Activated CD8-positive, alpha-beta memory T cell treated with anti-CD3 and anti-CD28 coated beads for 36 hours (primary cell): ENCODE measurements around the gene ZDHHC1. TPM values are rescaled to one million over a fixed set of nuclear protein-coding genes. Genes with fewer than 3 reads are reported as not detected.
"Not testable (repeated sequence)": the region's sequence is repeated elsewhere in the genome, so short reads cannot be mapped to it uniquely, and the experiment has no call there.

Source experiments
- CTCF ChIA-PET: fragments of 350-600 bp; sonication (Branson Sonifier 250); formaldehyde crosslinking; loops from one replicate; lab custom pipeline; 2021; ENCODE audit warnings: antibody characterized with exemption; lab: Charles Lee
- POLR2A ChIA-PET: fragments of 350-600 bp; sonication (Branson Sonifier 250); formaldehyde crosslinking; loops from one replicate; lab custom pipeline; 2021; ENCODE audit warnings: antibody characterized with exemption; lab: Charles Lee
- total RNA-seq, 2 experiments: library from RNA; stranded (reverse); gene quantifications; one replicate each; pipeline ENCODE4 v1.2.3, GENCODE V29; 2021

The ZDHHC1 gene
- total RNA-seq, 2 experiments from 2014 or later, result 1.0 to 1.1 TPM

- POLR2A ChIA-PET, result no interaction called here
- CTCF ChIA-PET, result no interaction called here
Observed at GRCh38 chr16:67424261-67424615, 8.0 kb upstream of the ZDHHC1 start.

- ChIA-PET CTCF (no interaction called here), POLR2A (no interaction called here)
Observed at GRCh38 chr16:67423611-67424260, 7.5 kb upstream of the ZDHHC1 start.

DNA sequence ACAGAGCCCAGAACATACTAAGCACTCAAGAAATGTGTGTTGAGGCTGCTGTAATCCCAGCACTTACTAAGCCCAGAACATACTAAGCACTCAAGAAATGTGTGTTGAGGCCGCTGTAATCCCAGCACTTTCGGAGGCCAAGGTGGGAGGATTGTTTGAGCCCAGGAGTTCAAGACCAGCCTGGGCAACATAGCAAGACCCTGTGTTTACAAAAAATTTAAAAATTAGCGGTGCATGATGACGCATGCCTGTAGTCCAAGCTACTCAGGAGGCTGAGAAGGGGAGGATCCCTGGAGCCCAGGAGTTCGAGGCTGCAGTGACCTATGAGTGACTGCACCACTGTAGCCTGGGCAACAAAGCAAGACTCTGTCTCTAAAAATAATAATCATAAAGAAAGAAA lies 6.7 kb upstream of the ZDHHC1 start:
- ChIA-PET CTCF (interaction anchor here (0.5 kb wide), 1 partner anchor 101 kb away, joined by 3 read pairs; no protein-coding TSS in a partner anchor), POLR2A (interaction anchor here (0.5 kb wide), 1 partner anchor 50 kb away, joined by 4 read pairs; no protein-coding TSS in a partner anchor)

DNA sequence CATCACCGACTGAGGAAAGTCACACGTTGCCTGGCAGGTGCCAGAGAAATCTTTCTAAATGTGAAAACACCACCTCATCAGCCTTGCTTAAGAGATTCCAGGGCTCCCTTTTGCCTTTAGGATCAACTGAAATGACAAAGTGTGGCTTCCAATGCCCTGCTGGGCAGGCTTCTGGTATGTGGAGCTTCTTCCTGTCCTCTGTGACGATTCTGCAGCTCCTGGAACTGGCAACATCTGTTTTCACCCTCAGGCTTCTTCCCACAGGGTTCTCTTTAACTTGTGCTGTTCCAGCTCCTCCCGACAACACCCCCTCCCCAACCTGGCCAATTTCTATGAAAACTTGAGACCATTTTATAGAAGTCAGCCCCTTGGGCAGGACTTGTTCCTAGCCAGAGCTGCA lies 4.8 kb upstream of the ZDHHC1 start:
- ChIA-PET CTCF (interaction anchor here (0.9 to 1.1 kb wide), 2 partner anchors 21 to 25 kb away, joined by 5 read pairs; no protein-coding TSS in a partner anchor), POLR2A (no interaction called here)

DNA sequence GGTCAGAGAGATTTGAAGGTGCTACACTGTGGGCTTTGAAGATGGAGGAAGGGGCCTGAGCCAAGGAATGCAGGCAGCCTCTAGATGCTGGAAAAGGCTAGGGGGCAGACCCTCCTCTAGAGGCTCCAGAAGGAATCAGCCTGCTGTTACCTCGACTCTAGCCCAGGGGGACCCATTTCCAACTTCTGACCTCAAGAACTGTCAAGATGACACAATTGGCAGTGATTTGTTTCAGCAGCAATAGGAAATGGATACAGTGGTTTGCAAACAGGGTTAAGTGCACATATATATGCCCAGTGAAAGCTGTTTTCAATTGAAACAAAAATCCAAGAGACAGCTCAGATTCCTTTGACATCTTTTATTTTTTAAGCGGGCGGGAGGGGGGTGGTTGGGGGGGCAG lies 3.7 kb upstream of the ZDHHC1 start:
- ChIA-PET CTCF (no interaction called here), POLR2A (no interaction called here)

DNA sequence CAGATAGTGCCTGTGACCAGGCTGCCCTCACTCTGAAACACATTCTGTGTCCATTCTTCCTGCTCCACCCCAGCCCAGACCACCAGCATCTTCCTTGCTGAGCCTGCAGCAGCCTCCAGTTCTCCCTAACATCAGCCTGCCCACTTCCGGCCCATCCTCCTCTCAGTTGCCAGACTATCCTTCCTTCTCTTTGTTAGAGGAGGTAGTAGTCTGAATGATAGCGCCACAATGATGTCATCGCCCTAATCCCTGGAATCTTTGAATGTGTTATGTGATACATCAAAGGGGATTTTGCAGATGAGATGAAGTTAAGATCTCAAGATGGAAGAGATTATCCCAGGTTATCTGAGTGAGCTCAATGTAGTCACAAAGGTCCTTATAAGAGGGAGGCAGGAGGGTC lies 3.2 kb upstream of the ZDHHC1 start:
- ChIA-PET CTCF (no interaction called here), POLR2A (no interaction called here)

- ChIA-PET CTCF (interaction anchor here (1.6 to 3.5 kb wide), 2 partner anchors 11 to 48 kb away, joined by 3 to 18 read pairs; no protein-coding TSS in a partner anchor), POLR2A (no interaction called here)
Observed at GRCh38 chr16:67417333-67418061, 1.2 kb upstream of the ZDHHC1 start.

DNA sequence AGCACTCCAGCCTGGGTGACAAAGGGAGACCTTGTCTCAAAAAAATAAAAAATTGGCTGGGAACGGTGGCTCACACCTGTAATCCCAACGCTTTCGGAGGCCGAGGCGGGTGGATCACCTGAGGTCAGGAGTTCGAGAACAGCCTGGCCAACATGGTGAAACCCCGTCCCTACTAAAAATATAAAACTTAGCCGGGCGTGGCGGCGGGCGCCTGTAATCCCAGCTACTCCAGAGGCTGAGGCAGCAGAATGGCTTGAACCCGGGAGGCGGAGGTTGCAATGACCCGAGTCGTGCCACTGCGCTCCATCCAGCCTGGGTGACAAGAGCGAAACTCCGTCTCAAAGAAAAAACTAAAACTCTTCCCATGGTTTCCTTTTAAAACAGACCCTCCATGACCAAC lies 856 bp downstream of the ZDHHC1 start:
- POLR2A ChIA-PET, result not testable (repeated sequence)
- CTCF ChIA-PET, result interaction anchor here (3.5 kb wide), 1 partner anchor 13 kb away, joined by 18 read pairs; no protein-coding TSS in a partner anchor

DNA sequence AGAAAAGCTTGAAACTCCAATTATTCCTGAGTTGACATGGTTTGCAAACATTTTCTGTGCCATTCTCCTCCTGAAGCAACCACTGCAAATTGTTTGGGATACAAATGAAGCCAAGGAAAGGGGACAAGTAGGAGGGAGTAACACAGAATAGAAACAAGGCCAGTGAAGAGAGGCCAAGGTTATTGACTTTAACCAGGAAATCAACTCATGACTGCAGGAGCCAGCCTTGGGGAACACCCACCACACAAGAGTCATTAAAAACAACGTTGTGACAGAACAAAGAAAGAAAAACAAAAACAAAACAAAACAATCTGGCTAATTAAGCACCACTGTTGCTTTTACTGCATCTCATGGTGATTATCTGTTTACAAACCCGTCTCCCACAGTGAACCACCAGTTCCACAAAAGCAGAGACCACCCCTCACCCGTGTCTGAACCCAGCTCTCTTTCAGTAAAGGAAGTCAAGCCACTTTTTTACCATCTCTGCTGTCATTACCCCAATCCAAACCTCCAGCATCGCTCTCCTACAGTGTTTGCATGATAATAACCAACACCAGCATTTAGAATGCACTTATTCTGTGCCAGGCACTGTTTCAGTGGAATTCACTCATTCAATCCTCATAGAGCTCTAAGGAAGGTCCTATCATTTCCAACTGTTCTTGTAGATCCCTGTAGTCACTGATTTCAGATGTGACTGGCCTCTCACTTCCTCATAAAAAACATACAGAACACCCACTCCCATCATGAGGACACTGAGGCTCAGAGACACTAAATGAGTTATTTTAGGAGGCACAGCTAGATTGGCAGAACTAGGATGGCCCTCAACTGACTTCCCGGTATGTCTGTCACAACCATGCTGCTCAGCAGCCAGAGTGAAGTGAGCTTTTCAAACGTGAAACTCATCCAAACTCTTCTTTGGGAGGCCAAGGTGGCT lies 2.0 kb downstream of the ZDHHC1 start:
- CTCF ChIA-PET, result interaction anchor here (0.7 kb wide), 1 partner anchor 13 kb away, joined by 5 read pairs; no protein-coding TSS in a partner anchor
- POLR2A ChIA-PET, result interaction anchor here (0.6 kb wide), 2 partner anchors 144 to 329 kb away, joined by 3 to 9 read pairs; no protein-coding TSS in a partner anchor

- CTCF ChIA-PET, result interaction anchor here (1.2 to 1.4 kb wide), 3 partner anchors 12 to 53 kb away, joined by 3 to 4 read pairs (median 3); no protein-coding TSS in a partner anchor
- POLR2A ChIA-PET, result no interaction called here
Observed at GRCh38 chr16:67412294-67412693, 4.0 kb downstream of the ZDHHC1 start.

GRCh38 chr16:67411339-67411738 lies 4.9 kb downstream of the ZDHHC1 start:
- POLR2A ChIA-PET, result no interaction called here

GRCh38 chr16:67409631-67410030 lies 6.6 kb downstream of the ZDHHC1 start:
- ChIA-PET POLR2A (no interaction called here), CTCF (interaction anchor here (1.0 kb wide), 1 partner anchor 19 kb away, joined by 3 read pairs; no protein-coding TSS in a partner anchor)

More at GRCh38 chr16:67411339-67411738, 4.9 kb downstream of the ZDHHC1 start:
- CTCF ChIA-PET, result interaction anchor here (0.7 kb wide), 1 partner anchor 458 kb away, joined by 3 read pairs; no protein-coding TSS in a partner anchor

DNA sequence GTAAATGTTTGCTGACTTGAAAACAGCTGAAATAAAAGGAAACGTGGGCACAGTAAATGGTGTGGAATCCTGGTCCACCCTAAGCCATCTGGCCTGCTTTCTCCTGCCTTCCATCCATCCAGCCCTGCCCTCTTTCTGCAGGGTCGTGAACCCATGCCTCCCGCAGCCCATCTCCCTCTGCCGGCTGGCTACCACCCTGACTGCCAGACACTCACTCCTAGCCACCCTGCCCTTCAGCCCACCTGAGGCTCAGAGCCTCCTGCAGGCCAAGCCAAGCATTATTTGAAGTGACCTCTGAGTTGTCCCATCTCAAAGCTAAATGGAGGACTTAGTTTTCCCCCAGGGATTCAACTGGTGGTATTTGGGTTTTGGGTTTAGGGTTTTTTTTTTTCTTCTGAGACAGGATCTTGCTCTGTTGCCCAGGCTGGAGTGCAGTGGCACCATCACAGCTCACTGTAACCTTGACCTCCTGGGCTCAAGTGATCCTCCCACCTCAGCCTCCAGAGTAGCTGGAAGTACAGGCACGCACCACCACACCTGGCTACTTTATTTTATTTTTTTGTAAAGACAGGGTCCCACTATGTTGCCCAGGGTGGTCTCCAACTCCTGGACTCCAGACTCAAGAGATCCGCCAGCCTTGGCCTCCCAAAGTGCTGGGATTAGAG lies 8.4 kb downstream of the ZDHHC1 start:
- ChIA-PET CTCF (interaction anchor here (1.0 kb wide), 1 partner anchor 22 kb away, joined by 4 read pairs; no protein-coding TSS in a partner anchor), POLR2A (no interaction called here)

- ChIA-PET CTCF (interaction anchor here (1.0 kb wide), 1 partner anchor 21 kb away, joined by 4 read pairs; no protein-coding TSS in a partner anchor), POLR2A (no interaction called here)
Observed at GRCh38 chr16:67407176-67407787, 9.0 kb downstream of the ZDHHC1 start.

DNA sequence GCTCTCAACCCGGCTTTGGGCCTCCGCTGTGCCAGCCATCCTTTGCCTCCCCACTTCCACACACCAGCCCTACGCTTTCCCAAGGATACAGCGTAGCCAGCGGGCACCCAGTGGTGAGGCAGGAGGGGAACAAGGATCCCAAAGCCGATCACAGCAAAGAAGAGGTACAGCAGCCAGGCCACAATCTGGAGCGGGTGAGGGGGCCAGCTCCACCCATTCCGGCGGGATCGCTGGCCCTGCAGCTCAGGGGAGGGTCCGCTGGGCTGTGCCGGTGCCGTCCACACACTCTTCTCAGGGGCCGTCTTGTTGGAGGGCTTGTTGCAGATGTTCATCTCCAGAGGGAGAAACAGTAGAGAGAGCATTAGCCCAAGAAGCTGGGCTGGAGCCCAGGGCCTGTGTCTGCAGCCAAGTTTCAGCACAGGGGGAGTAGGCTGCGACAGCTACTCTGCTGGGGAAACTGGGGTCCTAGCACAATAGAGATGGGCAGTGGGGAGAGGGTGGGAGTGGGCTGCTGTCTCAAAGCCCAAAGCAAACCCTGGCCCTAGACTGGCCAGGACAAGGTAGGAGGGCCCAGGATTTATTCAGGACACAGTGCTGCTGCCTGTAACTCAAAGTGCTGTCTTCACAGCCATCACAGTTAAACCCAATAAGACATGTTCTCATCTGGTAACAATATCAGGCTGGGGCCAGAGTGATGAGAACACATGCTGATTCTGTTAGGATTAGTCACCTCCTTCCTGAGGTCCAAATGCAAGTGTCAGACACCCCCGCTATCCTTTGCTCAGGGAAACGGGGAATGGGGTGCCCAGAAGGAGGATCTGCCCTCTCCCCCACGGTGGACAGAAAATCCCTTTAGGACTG lies 9.9 kb downstream of the ZDHHC1 start:
- POLR2A ChIA-PET, result no interaction called here
- CTCF ChIA-PET, result interaction anchor here (1.0 kb wide), 1 partner anchor 127 kb away, joined by 3 read pairs; the partner anchor contains the start of gene PLEKHG4

- ChIA-PET CTCF (interaction anchor here (1.0 kb wide), 1 partner anchor 126 kb away, joined by 3 read pairs; the partner anchor contains the start of gene PLEKHG4), POLR2A (no interaction called here)
Observed at GRCh38 chr16:67405336-67405735, 10.9 kb downstream of the ZDHHC1 start.

GRCh38 chr16:67404740-67405226 lies 11.5 kb downstream of the ZDHHC1 start:
- ChIA-PET CTCF (no interaction called here), POLR2A (no interaction called here)
